HepG2 (cell line): ENCODE measurements around the gene GART. TPM values are rescaled to one million over a fixed set of nuclear protein-coding genes. Genes with fewer than 3 reads are reported as not detected.

Source experiments
- CCAR2 ChIP-seq: fragments of 200-400 bp; formaldehyde crosslinking; optimal IDR thresholded peaks from 2 replicates; pipeline ENCODE3; 2018; ENCODE audit warnings: low read depth, mild to moderate bottlenecking, low read length, moderate library complexity
- FOXA3 ChIP-seq: IDR thresholded peaks from 2 replicates; pipeline ENCODE4 v1.6.1; 2016; ENCODE audit warnings: missing genetic modification reagents, missing compliant biosample characterization
- GPN1 ChIP-seq: sonication (generic); formaldehyde crosslinking; IDR thresholded peaks from 2 replicates; pipeline ENCODE4 v1.5.1; 2020; ENCODE audit warnings: missing genetic modification reagents, borderline replicate concordance
- HNRNPLL ChIP-seq: fragments of 200-400 bp; formaldehyde crosslinking; IDR thresholded peaks from 2 replicates; pipeline ENCODE4 v1.6.1; 2017; ENCODE audit warnings: mild to moderate bottlenecking, low read depth, low read length; ENCODE audit not compliant: poor library complexity, severe bottlenecking
- KAT8 ChIP-seq: IDR thresholded peaks from 2 replicates; pipeline ENCODE4 v1.6.1; 2016; ENCODE audit warnings: missing genetic modification reagents, missing compliant biosample characterization
- KDM1A ChIP-seq: IDR thresholded peaks from 2 replicates; pipeline ENCODE4 v1.6.1; 2016; ENCODE audit warnings: missing compliant biosample characterization
- KLF6 ChIP-seq: IDR thresholded peaks from 2 replicates; pipeline ENCODE4 v1.8.0; 2016; ENCODE audit warnings: missing biosample characterization, missing genetic modification reagents
- RORA ChIP-seq: sonication (generic); formaldehyde crosslinking; IDR thresholded peaks from 2 replicates; pipeline ENCODE4 v1.5.0; 2020; ENCODE audit warnings: mild to moderate bottlenecking, missing genetic modification reagents, moderate library complexity
- ZNF180 ChIP-seq: sonication (generic); formaldehyde crosslinking; IDR thresholded peaks from 2 replicates; pipeline ENCODE4 v1.4.0; 2020; ENCODE audit warnings: low read depth, missing genetic modification reagents, borderline replicate concordance
- ZNF3 ChIP-seq: IDR thresholded peaks from 2 replicates; pipeline ENCODE4 v1.7.0; 2017; ENCODE audit warnings: inconsistent platforms
- ZNF343 ChIP-seq: sonication (generic); formaldehyde crosslinking; IDR thresholded peaks from 2 replicates; pipeline ENCODE4 v1.4.0; 2020; ENCODE audit warnings: mild to moderate bottlenecking, missing genetic modification reagents
- ZNF383 ChIP-seq: sonication (generic); formaldehyde crosslinking; IDR thresholded peaks from 2 replicates; pipeline ENCODE4 v1.4.0; 2020; ENCODE audit warnings: missing genetic modification reagents, mild to moderate bottlenecking, borderline replicate concordance
- polyA plus RNA-seq, 8 experiments: library from polyadenylated mRNA; depleted of rRNA in 3 of 8; stranded (reverse) in 7 of 8; unstranded in 1 of 8; fragments of >200 nt; fragmentation: Illumina TruSeq in 4 of 8; extraction: Trizol in 4 of 8; gene quantifications; 2 replicates each; pipeline versions ENCODE4 v1.2.1 to v1.2.3, GENCODE V29; 2011 to 2016; ENCODE audit warnings: low read depth in 4 of 8, missing spikeins in 1 of 8, mixed read lengths in 1 of 8; ENCODE audit not compliant: insufficient read depth in 1 of 8
- total RNA-seq, 5 experiments: library from RNA; depleted of rRNA; stranded (reverse); fragments of >200 nt; fragmentation: Illumina TruSeq; extraction: Trizol; gene quantifications; 2 replicates each; pipeline ENCODE4 v1.2.3, GENCODE V29; 2016; ENCODE audit warnings: low read depth in 1 of 5
- TF ChIP-seq, protein P1 (sequence below): IDR thresholded peaks from 2 replicates; pipeline ENCODE4 v1.6.1; 2016; ENCODE audit warnings: low read depth
- TF ChIP-seq, protein P2 (sequence below): sonication (generic); formaldehyde crosslinking; IDR thresholded peaks from 2 replicates; pipeline ENCODE4 v1.4.0; 2020; ENCODE audit warnings: missing genetic modification reagents, mild to moderate bottlenecking, borderline replicate concordance
- TF ChIP-seq, protein P3 (sequence below): sonication (generic); formaldehyde crosslinking; conservative IDR thresholded peaks from 2 replicates; pipeline ENCODE4 v1.8.0; 2022; ENCODE audit warnings: low read depth, missing genetic modification reagents

GART gene
- total and polyA plus RNA-seq, 2 of the 13 experiments (the other 11 are each of a cell fraction or from before 2014, with no cell fraction given) = 17.9 to 109 TPM

DNA sequence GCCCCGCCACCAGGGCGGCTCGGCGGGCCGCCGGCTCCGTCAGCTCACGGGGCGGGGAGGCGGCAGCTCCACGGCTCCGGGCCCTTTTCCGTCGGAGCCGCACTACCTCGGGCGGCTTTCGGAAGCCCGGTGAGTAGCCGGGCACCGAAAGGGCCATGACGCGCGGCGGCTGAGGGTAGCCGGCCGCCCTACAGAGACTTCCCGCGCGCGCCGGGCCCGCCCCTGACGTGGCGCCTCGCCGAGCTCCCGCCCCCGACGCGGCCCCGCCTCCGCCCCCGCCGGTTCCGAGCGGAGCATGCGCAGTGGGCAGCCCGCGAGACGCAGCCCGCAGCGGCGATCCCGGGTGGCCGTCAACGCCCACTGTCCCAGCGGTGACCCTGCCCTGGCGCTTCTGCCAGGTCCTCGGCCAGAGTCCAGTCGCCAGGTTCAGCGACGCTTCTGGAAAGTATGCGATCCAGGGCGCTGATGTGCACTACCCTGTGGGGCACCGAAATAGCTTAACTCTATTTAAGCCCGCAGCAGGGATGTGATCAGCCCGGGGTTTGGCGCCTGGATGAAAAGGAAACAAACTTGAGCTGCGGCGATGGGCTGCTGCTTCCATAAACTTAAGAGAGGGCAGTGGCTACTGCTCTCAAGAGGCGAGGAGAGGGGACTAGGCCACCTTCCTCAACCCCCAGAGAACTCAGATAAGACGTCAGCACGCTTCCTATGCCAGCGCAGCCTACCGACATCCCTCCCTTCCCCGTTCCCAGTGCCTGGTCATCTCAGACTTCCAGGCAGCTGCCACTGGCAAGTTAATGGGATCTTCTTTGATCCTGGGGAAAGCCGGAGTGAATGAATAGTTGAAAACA is 46.8 kb upstream of the GART start, which contains the start of gene DONSON (continued):
- TF ChIP-seq, protein P1, sequence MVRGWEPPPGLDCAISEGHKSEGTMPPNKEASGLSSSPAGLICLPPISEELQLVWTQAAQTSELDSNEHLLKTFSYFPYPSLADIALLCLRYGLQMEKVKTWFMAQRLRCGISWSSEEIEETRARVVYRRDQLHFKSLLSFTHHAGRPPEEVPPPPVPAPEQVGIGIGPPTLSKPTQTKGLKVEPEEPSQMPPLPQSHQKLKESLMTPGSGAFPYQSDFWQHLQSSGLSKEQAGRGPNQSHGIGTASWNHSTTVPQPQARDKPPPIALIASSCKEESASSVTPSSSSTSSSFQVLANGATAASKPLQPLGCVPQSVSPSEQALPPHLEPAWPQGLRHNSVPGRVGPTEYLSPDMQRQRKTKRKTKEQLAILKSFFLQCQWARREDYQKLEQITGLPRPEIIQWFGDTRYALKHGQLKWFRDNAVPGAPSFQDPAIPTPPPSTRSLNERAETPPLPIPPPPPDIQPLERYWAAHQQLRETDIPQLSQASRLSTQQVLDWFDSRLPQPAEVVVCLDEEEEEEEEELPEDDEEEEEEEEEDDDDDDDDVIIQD (CRISPR knock-in tag) = peak; percentile 42; the same call in 1 of the 2 replicates
- TF ChIP-seq RORA (CRISPR knock-in tag) = no peak
- TF ChIP-seq ZNF343 (CRISPR knock-in tag) = no peak
- no peak for TF ChIP-seq ZNF3
- no peak for TF ChIP-seq ZNF383 (CRISPR knock-in tag)
- TF ChIP-seq CCAR2 = no peak
- peak; percentile 50 for TF ChIP-seq FOXA3 (CRISPR knock-in tag)
- TF ChIP-seq, protein P2, sequence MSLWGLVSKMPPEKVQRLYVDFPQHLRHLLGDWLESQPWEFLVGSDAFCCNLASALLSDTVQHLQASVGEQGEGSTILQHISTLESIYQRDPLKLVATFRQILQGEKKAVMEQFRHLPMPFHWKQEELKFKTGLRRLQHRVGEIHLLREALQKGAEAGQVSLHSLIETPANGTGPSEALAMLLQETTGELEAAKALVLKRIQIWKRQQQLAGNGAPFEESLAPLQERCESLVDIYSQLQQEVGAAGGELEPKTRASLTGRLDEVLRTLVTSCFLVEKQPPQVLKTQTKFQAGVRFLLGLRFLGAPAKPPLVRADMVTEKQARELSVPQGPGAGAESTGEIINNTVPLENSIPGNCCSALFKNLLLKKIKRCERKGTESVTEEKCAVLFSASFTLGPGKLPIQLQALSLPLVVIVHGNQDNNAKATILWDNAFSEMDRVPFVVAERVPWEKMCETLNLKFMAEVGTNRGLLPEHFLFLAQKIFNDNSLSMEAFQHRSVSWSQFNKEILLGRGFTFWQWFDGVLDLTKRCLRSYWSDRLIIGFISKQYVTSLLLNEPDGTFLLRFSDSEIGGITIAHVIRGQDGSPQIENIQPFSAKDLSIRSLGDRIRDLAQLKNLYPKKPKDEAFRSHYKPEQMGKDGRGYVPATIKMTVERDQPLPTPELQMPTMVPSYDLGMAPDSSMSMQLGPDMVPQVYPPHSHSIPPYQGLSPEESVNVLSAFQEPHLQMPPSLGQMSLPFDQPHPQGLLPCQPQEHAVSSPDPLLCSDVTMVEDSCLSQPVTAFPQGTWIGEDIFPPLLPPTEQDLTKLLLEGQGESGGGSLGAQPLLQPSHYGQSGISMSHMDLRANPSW = 0 out of 2 replicates have a peak, but pooled peaks have one; percentile 28
- TF ChIP-seq KAT8 (CRISPR knock-in tag) = peak; percentile 75; the same call in 1 of the 2 replicates
- no peak for TF ChIP-seq GPN1
- peak; percentile 23; the same call in 1 of the 2 replicates for TF ChIP-seq KLF6 (CRISPR knock-in tag)
- TF ChIP-seq HNRNPLL = peak; percentile 54
- TF ChIP-seq, protein P3, sequence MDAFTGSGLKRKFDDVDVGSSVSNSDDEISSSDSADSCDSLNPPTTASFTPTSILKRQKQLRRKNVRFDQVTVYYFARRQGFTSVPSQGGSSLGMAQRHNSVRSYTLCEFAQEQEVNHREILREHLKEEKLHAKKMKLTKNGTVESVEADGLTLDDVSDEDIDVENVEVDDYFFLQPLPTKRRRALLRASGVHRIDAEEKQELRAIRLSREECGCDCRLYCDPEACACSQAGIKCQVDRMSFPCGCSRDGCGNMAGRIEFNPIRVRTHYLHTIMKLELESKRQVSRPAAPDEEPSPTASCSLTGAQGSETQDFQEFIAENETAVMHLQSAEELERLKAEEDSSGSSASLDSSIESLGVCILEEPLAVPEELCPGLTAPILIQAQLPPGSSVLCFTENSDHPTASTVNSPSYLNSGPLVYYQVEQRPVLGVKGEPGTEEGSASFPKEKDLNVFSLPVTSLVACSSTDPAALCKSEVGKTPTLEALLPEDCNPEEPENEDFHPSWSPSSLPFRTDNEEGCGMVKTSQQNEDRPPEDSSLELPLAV (CRISPR knock-in tag) = no peak
- TF ChIP-seq KDM1A (CRISPR knock-in tag) = 0 out of 2 replicates have a peak, but pooled peaks have one; percentile 25
- TF ChIP-seq ZNF180 (CRISPR knock-in tag) = no peak
